Measurements from ENCODE around the gene D2HGDH.
A peak's percentile ranks its signal among the peaks of the same experiment; 100 is the strongest.
"Not testable (repeated sequence)": the region's sequence is repeated elsewhere in the genome, so short reads cannot be mapped to it uniquely, and the experiment has no call there.

Gene D2HGDH

GRCh38 chr2:241814643-241815476 is 80.4 kb downstream of the D2HGDH start:
- no peak overlapping the region for H3K27ac Mint-ChIP-seq
- CTCF ChIA-PET = no interaction called here

GRCh38 chr2:241815477-241816430 is 81.3 kb downstream of the D2HGDH start:
- no peaks in the 10 kb centered on the region for H3K36me3 Mint-ChIP-seq
- H3K4me3 Mint-ChIP-seq = no peak overlapping the region
- no peak for DNase-seq
- no peak overlapping the region for H3K27ac Mint-ChIP-seq
- H3K27me3 Mint-ChIP-seq = peaks cover 12% of the 10 kb centered on the region
- H3K4me1 Mint-ChIP-seq = peaks cover 9% of the 10 kb centered on the region
- CTCF ChIA-PET = no interaction called here
- peaks cover 4% of the 10 kb centered on the region for H3K9me3 Mint-ChIP-seq

More at GRCh38 chr2:241814643-241815476, 80.4 kb downstream of the D2HGDH start:
- no peak overlapping the region for H3K4me3 Mint-ChIP-seq
- DNase-seq = no peak
- H3K27me3 Mint-ChIP-seq = peaks cover 9% of the 10 kb centered on the region
- H3K36me3 Mint-ChIP-seq = no peaks in the 10 kb centered on the region
- peaks cover 6% of the 10 kb centered on the region for H3K4me1 Mint-ChIP-seq
- peaks cover under 1% of the 10 kb centered on the region for H3K9me3 Mint-ChIP-seq

- CTCF ChIA-PET = no interaction called here
- Mint-ChIP-seq H3K36me3 (no peaks in the 10 kb centered on the region), H3K9me3 (peaks cover 4% of the 10 kb centered on the region), H3K27me3 (peaks cover 15% of the 10 kb centered on the region), H3K4me1 (peaks cover 13% of the 10 kb centered on the region), H3K4me3 (no peak overlapping the region), H3K27ac (no peak overlapping the region)
- DNase-seq = no peak
Observed at GRCh38 chr2:241816431-241817121, 82.1 kb downstream of the D2HGDH start.

- Mint-ChIP-seq H3K36me3 (no peaks in the 10 kb centered on the region), H3K27ac (peak overlapping the region; percentile 37), H3K27me3 (peaks cover 19% of the 10 kb centered on the region), H3K9me3 (peaks cover 4% of the 10 kb centered on the region), H3K4me3 (no peak overlapping the region), H3K4me1 (peaks cover 16% of the 10 kb centered on the region)
- no peak for DNase-seq
- CTCF ChIA-PET = no interaction called here
Observed at GRCh38 chr2:241817126-241817820, 82.8 kb downstream of the D2HGDH start.

GRCh38 chr2:241817821-241818215 is 83.4 kb downstream of the D2HGDH start:
- H3K27ac Mint-ChIP-seq, H3K4me3 Mint-ChIP-seq, H3K9me3 Mint-ChIP-seq, DNase-seq, H3K36me3 Mint-ChIP-seq, CTCF ChIA-PET: not testable (repeated sequence)
- Mint-ChIP-seq H3K27me3 (peaks cover 19% of the 10 kb centered on the region), H3K4me1 (peaks cover 19% of the 10 kb centered on the region)
